HL-60 (cell line): ENCODE results near the gene ALS2CL.
"Not testable (repeated sequence)": the region's sequence is repeated elsewhere in the genome, so short reads cannot be mapped to it uniquely, and the experiment has no call there.

Source experiments
- DNase-seq, 2 experiments: peaks; one replicate each; pipeline ENCODE4 v3.0.0-alpha.2; 2010 to 2020; ENCODE audit warnings: low read depth in 1 of 2, low spot score in 1 of 2
- H3K27ac ChIP-seq: fragments of 250-450 bp; sonication (Bioruptor Pico); replicated peaks from 2 replicates; pipeline ENCODE4 v1.5.1; 2020; ENCODE audit warnings: mild to moderate bottlenecking, moderate library complexity
- H3K27me3 ChIP-seq: fragments of 250-450 bp; sonication (Bioruptor Pico); 2 replicates; pipeline ENCODE4 v1.5.1; 2021; ENCODE audit warnings: mild to moderate bottlenecking, moderate library complexity; ENCODE audit not compliant: insufficient read depth, poor library complexity, severe bottlenecking
- H3K4me3 ChIP-seq: replicated peaks from 2 replicates; pipeline ENCODE4 v1.5.1; 2011; ENCODE audit warnings: mild to moderate bottlenecking, control low read depth, low read length; ENCODE audit not compliant: insufficient read depth
- POLR2AphosphoS5 ChIP-seq: IDR thresholded peaks from 2 replicates; pipeline ENCODE4 v1.6.1; 2012; ENCODE audit warnings: low read depth
- SPI1 ChIP-seq: IDR thresholded peaks from 2 replicates; pipeline ENCODE4 v1.6.1; 2012; ENCODE audit warnings: low read depth, mild to moderate bottlenecking, borderline replicate concordance
- TF ChIP-seq, protein P1 (sequence below): IDR thresholded peaks from one replicate; pipeline ENCODE4 v1.5.1; 2011; ENCODE audit warnings: low read length, control low read depth, inconsistent platforms; ENCODE audit not compliant: insufficient read depth
- TF ChIP-seq, protein P2 (sequence below): IDR thresholded peaks from 2 replicates; pipeline ENCODE4 v1.6.1; 2012; ENCODE audit warnings: low read depth; ENCODE audit not compliant: insufficient replicate concordance

ALS2CL gene

GRCh38 chr3:46706771-46707582 is 13.5 kb upstream of the ALS2CL start:
- no peak for DNase-seq
- Histone ChIP-seq H3K27me3 (peaks cover 4% of the 10 kb centered on the region), H3K4me3 (no peak overlapping the region), H3K27ac (no peak overlapping the region)
- TF ChIP-seq POLR2AphosphoS5 (no peak), SPI1 (no peak)
- TF ChIP-seq, protein P1, sequence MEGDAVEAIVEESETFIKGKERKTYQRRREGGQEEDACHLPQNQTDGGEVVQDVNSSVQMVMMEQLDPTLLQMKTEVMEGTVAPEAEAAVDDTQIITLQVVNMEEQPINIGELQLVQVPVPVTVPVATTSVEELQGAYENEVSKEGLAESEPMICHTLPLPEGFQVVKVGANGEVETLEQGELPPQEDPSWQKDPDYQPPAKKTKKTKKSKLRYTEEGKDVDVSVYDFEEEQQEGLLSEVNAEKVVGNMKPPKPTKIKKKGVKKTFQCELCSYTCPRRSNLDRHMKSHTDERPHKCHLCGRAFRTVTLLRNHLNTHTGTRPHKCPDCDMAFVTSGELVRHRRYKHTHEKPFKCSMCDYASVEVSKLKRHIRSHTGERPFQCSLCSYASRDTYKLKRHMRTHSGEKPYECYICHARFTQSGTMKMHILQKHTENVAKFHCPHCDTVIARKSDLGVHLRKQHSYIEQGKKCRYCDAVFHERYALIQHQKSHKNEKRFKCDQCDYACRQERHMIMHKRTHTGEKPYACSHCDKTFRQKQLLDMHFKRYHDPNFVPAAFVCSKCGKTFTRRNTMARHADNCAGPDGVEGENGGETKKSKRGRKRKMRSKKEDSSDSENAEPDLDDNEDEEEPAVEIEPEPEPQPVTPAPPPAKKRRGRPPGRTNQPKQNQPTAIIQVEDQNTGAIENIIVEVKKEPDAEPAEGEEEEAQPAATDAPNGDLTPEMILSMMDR: no peak
- TF ChIP-seq, protein P2, sequence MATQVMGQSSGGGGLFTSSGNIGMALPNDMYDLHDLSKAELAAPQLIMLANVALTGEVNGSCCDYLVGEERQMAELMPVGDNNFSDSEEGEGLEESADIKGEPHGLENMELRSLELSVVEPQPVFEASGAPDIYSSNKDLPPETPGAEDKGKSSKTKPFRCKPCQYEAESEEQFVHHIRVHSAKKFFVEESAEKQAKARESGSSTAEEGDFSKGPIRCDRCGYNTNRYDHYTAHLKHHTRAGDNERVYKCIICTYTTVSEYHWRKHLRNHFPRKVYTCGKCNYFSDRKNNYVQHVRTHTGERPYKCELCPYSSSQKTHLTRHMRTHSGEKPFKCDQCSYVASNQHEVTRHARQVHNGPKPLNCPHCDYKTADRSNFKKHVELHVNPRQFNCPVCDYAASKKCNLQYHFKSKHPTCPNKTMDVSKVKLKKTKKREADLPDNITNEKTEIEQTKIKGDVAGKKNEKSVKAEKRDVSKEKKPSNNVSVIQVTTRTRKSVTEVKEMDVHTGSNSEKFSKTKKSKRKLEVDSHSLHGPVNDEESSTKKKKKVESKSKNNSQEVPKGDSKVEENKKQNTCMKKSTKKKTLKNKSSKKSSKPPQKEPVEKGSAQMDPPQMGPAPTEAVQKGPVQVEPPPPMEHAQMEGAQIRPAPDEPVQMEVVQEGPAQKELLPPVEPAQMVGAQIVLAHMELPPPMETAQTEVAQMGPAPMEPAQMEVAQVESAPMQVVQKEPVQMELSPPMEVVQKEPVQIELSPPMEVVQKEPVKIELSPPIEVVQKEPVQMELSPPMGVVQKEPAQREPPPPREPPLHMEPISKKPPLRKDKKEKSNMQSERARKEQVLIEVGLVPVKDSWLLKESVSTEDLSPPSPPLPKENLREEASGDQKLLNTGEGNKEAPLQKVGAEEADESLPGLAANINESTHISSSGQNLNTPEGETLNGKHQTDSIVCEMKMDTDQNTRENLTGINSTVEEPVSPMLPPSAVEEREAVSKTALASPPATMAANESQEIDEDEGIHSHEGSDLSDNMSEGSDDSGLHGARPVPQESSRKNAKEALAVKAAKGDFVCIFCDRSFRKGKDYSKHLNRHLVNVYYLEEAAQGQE: no peak

GRCh38 chr3:46705751-46706552 is 12.5 kb upstream of the ALS2CL start:
- H3K27ac ChIP-seq: no peak overlapping the region
- H3K4me3 ChIP-seq: no peak overlapping the region
- no peak for TF ChIP-seq SPI1
- peaks cover 10% of the 10 kb centered on the region for H3K27me3 ChIP-seq
- DNase-seq: no peak

- no peak overlapping the region for H3K27ac ChIP-seq
- peaks cover 14% of the 10 kb centered on the region for H3K27me3 ChIP-seq
- TF ChIP-seq, protein P2: peak; percentile 92
- TF ChIP-seq POLR2AphosphoS5: no peak
- TF ChIP-seq, protein P1: peak; percentile 94
- DNase-seq: peak; percentile 28 to 67
- no peak overlapping the region for H3K4me3 ChIP-seq
Observed at GRCh38 chr3:46705022-46705530, 11.6 kb upstream of the ALS2CL start.

DNA sequence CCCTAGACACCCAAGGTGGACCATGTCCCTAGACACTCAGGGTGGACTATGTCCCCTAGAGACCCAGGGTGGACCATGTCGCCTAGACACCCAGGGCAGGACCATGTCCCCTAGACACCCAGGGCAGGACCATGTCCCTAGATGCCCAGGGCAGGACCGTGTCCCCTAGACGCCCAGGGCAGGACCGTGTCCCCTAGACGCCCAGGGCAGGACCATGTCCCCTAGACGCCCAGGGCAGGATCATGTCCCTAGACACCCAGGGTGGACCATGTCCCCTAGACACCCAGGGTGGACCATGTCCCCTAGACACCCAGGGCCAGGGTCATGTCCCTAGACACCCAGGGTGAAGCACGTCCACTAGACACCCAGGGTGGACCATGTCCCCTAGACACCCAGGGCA is 10.9 kb upstream of the ALS2CL start:
- H3K27me3 ChIP-seq: peaks cover 14% of the 10 kb centered on the region
- DNase-seq, H3K4me3 ChIP-seq, H3K27ac ChIP-seq: not testable (repeated sequence)
